ENCODE results near the gene DTX4. TPM values are rescaled to one million over a fixed set of nuclear protein-coding genes. Genes with fewer than 3 reads are reported as not detected.

The DTX4 gene
- total RNA-seq, 1 experiment from 2014 or later = 7.6 TPM

- TF ChIP-seq REST (IDR thresholded peaks at IDR 0.05; ENCODE audit: low read depth) (no peak), FOSL1 (IDR thresholded peaks at IDR 0.05; ENCODE audit: low read depth) (no peak), EGR1 (IDR thresholded peaks at IDR 0.05; ENCODE audit: low read depth) (no peak), YY1 (IDR thresholded peaks at IDR 0.05; ENCODE audit: extremely low read depth, insufficient replicate concordance, low read depth, low read length) (no peak), ATF3 (IDR thresholded peaks at IDR 0.05) (no peak), ZFX (IDR thresholded peaks at IDR 0.05) (no peak), CBX3 (IDR thresholded peaks at IDR 0.05; ENCODE audit: low read depth) (no peak), SRF (IDR thresholded peaks at IDR 0.05; ENCODE audit: low read depth) (no peak), ZBTB33 (IDR thresholded peaks at IDR 0.05; ENCODE audit: extremely low read depth, insufficient replicate concordance, low read length) (no peak), POLR2A (IDR thresholded peaks at IDR 0.05; ENCODE audit: borderline replicate concordance, extremely low read depth, insufficient read depth, insufficient read length) (no peak), RAD21 (IDR thresholded peaks at IDR 0.05; ENCODE audit: low read depth) (no peak), EZH2phosphoT487 (IDR thresholded peaks at IDR 0.05; ENCODE audit: borderline replicate concordance) (no peak), POLR2AphosphoS5 (IDR thresholded peaks at IDR 0.05; ENCODE audit: low read depth, low read length) (no peak)
- CTCF ChIA-PET = interaction anchor here (1.3 kb wide), 1 partner anchor 8 kb away, joined by 6 read pairs; no protein-coding TSS in a partner anchor
- intact Hi-C loops (cut with micrococcal nuclease) = no loop called here
- no peak for DNase-seq (ENCODE audit: low read depth, low spot score)
- Histone ChIP-seq H3K9me2 (ENCODE audit: insufficient read depth) (no peaks in the 10 kb centered on the region), H3K27me3 (ENCODE audit: insufficient read depth, low read length) (no peaks in the 10 kb centered on the region), H3K9me3 (ENCODE audit: control insufficient read depth in 1 of 2, insufficient read depth in 1 of 2, low read depth in 1 of 2, low read length in 2 of 2) (no peaks in the 10 kb centered on the region), H3K4me3 (replicated peaks in 1 of 2; ENCODE audit: low read depth in 1 of 2, low read length in 2 of 2) (no peak overlapping the region), H3K27ac (ENCODE audit: low read depth, low read length) (no peak overlapping the region), H2AFZ (ENCODE audit: low read depth, low read length, poor library complexity, severe bottlenecking) (no peak overlapping the region), H4K20me1 (ENCODE audit: insufficient read depth) (no peaks in the 10 kb centered on the region), H3K9ac (ENCODE audit: low read length) (no peak overlapping the region), H3K4me1 (ENCODE audit: control insufficient read depth in 1 of 2, insufficient read depth in 2 of 2, low read length in 2 of 2) (peaks cover 9 to 18% of the 10 kb centered on the region in 2 experiments; a peak in 3 of 4 replicates), H3K36me3 (ENCODE audit: control insufficient read depth in 1 of 2, insufficient read depth in 2 of 2, low read length in 2 of 2) (no peaks in the 10 kb centered on the region), H3K79me2 (ENCODE audit: insufficient read depth, low read length) (no peaks in the 10 kb centered on the region), H3K4me2 (ENCODE audit: low read length) (no peak overlapping the region)
- BruUV-seq (replicated peaks) = no TSS peak
- no peak for ATAC-seq
- RAD21 ChIA-PET (ENCODE audit: low non-redundant PET in 1 of 2, low total read pairs in 2 of 2, uncharacterized antibody in 2 of 2, unreplicated experiment in 2 of 2) = no interaction called here
- POLR2A ChIA-PET = no interaction called here
These were observed 6.5 kb downstream of the DTX4 start for GRCh38 chr11:59178402-59178801.

Data from HCT116 (cell line).